Muscle of arm (tissue), 12 donors: ENCODE data around the gene FGF10. TPM values are rescaled to one million over a fixed set of nuclear protein-coding genes. Genes with fewer than 3 reads are reported as not detected.

ENCODE experiments used
- DNase-seq: peaks from one replicate; pipeline ENCODE4 v3.0.0-alpha.2; 2013
- polyA plus RNA-seq, 12 donors: library from polyadenylated mRNA; unstranded; fragments of 120-200 nt; gene quantifications; one replicate each; pipeline ENCODE4 v1.2.1, GENCODE V29; 2013; ENCODE audit not compliant: insufficient read length in 12 of 12

The FGF10 gene
- polyA plus RNA-seq, 12 donors, result 2.8 to 12.1 (median 5.5) TPM; not detected in 2

- no peak for DNase-seq
Measured at GRCh38 chr5:44260793-44261192, 128.4 kb downstream of the FGF10 start.

GRCh38 chr5:44257653-44258365, 131.4 kb downstream of the FGF10 start:
- no peak for DNase-seq

- no peak for DNase-seq
Measured at GRCh38 chr5:44257221-44257620, 132.0 kb downstream of the FGF10 start.
